Fibroblast of skin of left quadriceps (primary cell): ENCODE results near the gene RCSD1.

ENCODE experiments used
- DNase-seq, 2 experiments: peaks; one replicate each; pipeline ENCODE4 v3.0.0-alpha.2; 2013; ENCODE audit warnings: low read depth in 2 of 2

The RCSD1 gene

GRCh38 chr1:167687919-167688519 is 58.0 kb downstream of the RCSD1 start:
- peak; percentile 51 to 58 for DNase-seq

GRCh38 chr1:167689567-167689920 is 59.5 kb downstream of the RCSD1 start:
- DNase-seq: no peak

- DNase-seq: no peak
Measured at GRCh38 chr1:167690053-167690452, 60.0 kb downstream of the RCSD1 start.

- no peak for DNase-seq
Measured at GRCh38 chr1:167693425-167694045, 63.5 kb downstream of the RCSD1 start.

GRCh38 chr1:167694691-167695090 is 64.7 kb downstream of the RCSD1 start:
- DNase-seq: no peak

GRCh38 chr1:167695147-167695546 is 65.1 kb downstream of the RCSD1 start:
- no peak for DNase-seq

- DNase-seq: no peak
Measured at GRCh38 chr1:167695756-167696561, 65.9 kb downstream of the RCSD1 start.

GRCh38 chr1:167697667-167698141 is 67.7 kb downstream of the RCSD1 start:
- DNase-seq: no peak

DNA sequence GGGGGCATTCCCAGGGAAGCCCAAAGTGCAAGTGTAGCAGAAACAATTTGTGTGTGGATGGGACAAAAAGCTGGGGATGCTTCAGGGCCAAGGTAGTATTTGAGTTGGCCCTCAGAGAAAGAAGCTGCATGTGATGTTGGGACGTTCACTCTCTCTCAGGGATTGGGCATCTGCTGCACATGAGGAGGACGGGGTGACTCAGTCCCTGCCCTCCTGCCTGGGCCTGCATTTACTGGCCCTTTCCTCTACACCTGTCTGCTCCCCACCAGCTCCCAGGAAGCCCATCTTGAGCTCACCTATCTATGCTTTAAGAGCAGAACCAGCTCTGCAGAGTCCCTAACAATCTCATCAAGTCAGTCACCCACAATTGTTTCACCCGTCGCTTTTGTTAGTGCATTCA is 68.3 kb downstream of the RCSD1 start:
- DNase-seq: no peak

GRCh38 chr1:167701510-167701909 is 71.5 kb downstream of the RCSD1 start:
- no peak for DNase-seq

DNA sequence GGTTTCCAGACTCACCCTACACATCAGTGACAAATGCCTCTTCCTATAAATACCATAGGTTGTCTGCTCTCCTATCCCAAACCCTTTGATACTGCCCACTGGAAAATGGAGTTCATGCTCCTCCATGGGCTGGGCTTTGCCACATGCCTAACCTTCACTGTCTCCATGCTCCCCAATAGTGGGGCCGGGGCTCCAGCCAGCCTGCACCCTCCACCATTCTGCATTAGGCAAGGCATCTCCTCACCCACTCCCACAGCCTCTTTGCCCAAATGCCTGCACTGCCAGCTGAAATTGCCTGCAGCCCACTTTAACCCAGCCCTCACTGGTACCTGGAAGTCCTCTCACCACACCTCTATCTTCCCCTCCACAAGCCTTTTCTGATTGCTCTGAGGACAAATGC is 73.5 kb downstream of the RCSD1 start:
- no peak for DNase-seq

GRCh38 chr1:167704715-167705114 is 74.7 kb downstream of the RCSD1 start:
- DNase-seq: no peak

- no peak for DNase-seq
Measured at GRCh38 chr1:167705250-167705649, 75.2 kb downstream of the RCSD1 start.

DNA sequence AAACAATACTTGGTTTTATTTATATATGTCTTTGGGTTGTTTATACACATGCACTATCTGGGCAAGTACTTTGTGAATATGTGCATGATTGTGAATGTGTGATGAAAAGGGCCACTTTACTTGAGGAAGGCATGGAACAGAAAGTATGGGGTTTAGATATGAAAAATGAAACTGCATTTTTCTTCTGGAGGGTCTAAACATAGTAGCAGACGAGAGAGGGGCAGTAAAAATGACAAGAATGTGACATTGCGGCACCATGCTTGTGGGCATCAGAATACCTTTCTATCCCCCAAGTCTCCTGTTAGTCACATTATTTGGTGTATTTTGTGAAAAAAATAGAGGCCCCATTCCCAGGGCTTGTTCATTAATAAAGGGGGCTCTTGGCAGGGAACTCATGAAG is 76.3 kb downstream of the RCSD1 start:
- no peak for DNase-seq

DNA sequence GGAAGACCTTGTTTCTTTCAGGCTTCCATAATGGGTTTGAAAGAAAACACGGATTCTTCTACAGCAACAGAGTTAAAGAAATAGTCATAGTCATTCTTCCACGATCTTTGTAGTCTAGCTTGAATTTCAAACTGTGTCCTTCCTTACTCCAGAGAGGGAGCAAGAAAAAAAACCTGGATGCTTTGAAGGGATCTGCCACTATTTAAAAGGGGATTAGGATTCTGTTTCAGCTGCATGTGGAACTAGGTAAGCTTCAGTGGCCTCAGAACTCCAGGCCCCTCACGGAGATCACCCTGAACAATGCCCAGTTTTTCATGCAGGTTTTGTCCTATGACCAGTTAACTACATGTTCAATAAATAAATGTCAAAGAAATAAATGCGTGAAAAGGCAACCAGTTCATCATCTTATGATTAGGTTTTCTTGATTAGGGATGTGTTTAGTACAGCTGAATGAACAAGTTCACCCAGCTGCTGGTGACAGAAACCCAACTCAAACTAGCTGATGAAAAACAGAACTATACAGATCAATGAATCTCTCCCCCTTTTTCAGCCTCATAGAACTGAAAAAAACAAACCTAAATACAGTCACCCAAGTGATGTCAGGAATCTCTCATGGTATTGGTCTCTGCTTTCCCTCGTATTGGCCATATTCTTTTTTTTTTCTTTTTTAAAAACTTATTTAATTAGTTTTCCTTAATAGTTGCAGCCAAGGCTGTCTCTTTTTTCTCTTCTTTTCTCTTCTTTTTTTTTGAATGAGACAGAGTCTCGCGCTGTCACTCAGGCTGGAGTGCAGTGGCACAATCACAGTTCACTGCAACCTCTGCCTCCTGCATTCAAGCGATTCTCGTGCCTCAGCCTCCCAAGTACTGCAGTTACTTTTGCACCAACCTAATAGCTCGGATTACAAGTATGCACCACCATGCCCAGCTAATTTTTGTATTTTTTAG is 77.2 kb downstream of the RCSD1 start:
- no peak for DNase-seq

DNA sequence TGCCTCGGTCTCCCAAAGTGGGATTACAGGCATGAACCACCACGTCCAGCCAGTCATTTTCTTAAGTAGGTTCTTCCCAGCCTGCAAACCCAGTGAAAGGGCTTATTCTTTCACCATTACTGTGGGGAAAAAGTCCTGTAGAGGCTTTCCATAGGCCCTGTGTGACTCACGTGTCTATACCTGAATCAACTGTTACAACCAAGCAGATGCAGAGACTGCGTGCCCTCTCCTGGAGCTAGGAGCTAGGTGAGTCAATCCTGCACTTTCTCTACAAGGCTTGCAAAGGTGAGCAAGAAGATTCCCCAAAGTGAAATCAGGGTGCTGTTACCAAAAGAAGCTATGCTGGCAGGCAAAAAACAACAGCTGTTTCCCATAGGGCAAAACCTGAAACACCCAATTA is 77.9 kb downstream of the RCSD1 start:
- DNase-seq: no peak

GRCh38 chr1:167708940-167709389 is 78.9 kb downstream of the RCSD1 start:
- DNase-seq: no peak

GRCh38 chr1:167710836-167711235 is 80.8 kb downstream of the RCSD1 start:
- no peak for DNase-seq

GRCh38 chr1:167711797-167712196 is 81.8 kb downstream of the RCSD1 start:
- no peak for DNase-seq

GRCh38 chr1:167713330-167714081 is 83.5 kb downstream of the RCSD1 start:
- no peak for DNase-seq

DNA sequence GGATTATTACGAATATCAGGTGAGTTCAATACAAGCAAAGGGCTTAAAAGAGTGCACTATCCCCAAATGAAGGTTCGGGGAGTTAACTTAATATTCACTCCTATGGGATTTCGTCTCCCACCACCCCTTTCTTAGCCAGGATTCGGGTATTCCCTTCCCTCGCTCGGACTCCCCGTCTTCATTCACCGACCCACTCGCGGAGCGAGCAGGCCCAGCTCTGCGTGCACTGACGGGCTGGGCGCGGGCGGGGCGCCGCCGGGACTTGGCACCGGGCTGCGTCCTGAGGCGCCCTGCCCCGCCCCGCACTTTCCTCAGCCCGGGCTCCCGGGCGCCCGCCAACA is 84.0 kb downstream of the RCSD1 start:
- DNase-seq: no peak
